ENCODE results near the gene SORCS1. TPM values are rescaled to one million over a fixed set of nuclear protein-coding genes. Genes with fewer than 3 reads are reported as not detected.
"Not testable (repeated sequence)": the region's sequence is repeated elsewhere in the genome, so short reads cannot be mapped to it uniquely, and the experiment has no call there.

Gene SORCS1
- total RNA-seq, 4 donors from 2014 or later: 0.40 to 5.1 (median 2.5) TPM

DNA sequence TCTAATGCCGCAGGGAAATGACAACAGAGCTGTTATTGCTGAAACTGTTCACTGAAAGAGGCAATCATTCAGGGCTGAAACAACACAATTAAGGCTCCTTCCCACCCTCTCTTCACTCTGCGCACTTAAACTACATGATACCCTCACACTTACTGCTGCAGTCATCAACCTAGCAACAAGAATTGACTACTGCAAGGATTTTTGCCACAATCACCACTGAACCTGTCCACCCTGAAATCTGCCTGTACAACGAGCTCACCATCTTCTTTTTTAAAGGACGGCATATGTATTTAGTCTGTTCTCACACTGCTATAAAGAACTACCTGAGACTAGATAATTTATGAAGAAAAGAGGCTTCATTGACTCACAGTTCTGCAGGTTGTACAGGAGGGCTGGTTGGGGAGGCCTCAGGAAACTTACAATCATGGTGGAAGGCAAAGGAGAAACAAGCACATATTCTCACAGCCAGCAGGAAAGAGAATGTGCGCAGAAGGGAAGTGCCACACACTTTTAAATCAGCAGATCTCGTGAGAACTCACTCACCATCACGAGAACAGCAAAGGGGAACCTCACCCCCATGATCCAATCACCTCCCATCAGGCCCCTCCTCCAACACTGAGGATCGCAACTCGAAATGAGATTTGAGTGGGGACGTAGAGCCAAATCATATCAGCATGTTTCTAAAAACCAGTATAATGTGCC lies 131.7 kb downstream of the SORCS1 start:
- intact Hi-C loops (cut with DNase I; ENCODE audit: low total_unique reads): no loop called here
- 68 to 82% methylated on average over 9 to 10 of the region's 10 CpGs for WGBS, 2 donors (ENCODE audit: low coverage in 1 of 2)
- Histone ChIP-seq H3K4me1 (no peaks in the 10 kb centered on the region), H3K27me3 (no peaks in the 10 kb centered on the region), H3K4me3 (no peak overlapping the region), H3K27ac (no peak overlapping the region), H3K36me3 (no peaks in the 10 kb centered on the region), H3K9me3 (no peaks in the 10 kb centered on the region)
- no peak for DNase-seq
- in situ Hi-C loops (cut with MboI; ENCODE audit: low pct_ligation_motif_present in 1 of 4, low pct_unique_long_range_greater_than_20kb in 1 of 4, low sequenced_read_pairs in 3 of 4): no loop called here
- TF ChIP-seq POLR2A (IDR thresholded peaks at IDR 0.05) (no peak), POLR2AphosphoS5 (IDR thresholded peaks at IDR 0.05) (no peak), EP300 (IDR thresholded peaks at IDR 0.05; ENCODE audit: low read depth) (no peak)
- TF ChIP-seq, protein P1, sequence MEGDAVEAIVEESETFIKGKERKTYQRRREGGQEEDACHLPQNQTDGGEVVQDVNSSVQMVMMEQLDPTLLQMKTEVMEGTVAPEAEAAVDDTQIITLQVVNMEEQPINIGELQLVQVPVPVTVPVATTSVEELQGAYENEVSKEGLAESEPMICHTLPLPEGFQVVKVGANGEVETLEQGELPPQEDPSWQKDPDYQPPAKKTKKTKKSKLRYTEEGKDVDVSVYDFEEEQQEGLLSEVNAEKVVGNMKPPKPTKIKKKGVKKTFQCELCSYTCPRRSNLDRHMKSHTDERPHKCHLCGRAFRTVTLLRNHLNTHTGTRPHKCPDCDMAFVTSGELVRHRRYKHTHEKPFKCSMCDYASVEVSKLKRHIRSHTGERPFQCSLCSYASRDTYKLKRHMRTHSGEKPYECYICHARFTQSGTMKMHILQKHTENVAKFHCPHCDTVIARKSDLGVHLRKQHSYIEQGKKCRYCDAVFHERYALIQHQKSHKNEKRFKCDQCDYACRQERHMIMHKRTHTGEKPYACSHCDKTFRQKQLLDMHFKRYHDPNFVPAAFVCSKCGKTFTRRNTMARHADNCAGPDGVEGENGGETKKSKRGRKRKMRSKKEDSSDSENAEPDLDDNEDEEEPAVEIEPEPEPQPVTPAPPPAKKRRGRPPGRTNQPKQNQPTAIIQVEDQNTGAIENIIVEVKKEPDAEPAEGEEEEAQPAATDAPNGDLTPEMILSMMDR (IDR thresholded peaks at IDR 0.05): no peak

DNA sequence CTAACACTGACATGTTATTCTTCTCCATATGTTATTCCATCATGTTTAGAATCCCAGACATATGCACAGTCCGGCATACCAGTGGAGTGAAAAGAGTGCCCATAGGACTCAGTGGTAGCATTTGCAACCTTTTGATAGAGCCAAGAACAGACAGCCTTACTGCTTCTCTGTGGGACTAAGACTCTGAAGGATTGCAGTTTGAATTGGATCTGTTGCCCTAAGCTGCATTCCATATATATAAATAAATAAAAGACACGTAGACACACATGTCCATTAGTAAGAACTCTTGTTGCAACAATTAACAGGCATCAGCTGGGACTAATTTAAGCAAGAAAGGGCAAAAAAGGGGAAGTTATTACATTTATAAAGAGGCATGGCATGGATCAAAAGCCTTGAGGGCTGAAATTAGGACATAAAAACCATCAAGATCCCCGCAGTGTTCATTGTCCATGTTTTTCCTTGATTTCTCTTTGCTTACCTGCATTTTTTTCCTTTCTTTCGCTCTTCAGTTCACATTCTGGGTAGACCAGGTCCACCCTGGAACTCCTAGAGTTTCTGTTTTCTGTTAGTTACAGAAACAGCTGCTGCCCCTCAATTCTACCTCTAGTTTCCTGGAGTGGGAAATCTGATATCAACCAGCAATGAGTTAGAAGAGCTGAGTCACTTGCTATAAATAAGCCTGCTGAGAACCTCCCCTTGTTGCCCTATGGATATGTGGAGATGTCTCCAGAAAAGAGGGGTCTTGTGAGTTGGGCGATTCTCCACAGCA lies 132.4 kb downstream of the SORCS1 start:
- H3K4me3 ChIP-seq: no peak overlapping the region
- no peak for DNase-seq
- no peaks in the 10 kb centered on the region for H3K36me3 ChIP-seq
- no peaks in the 10 kb centered on the region for H3K9me3 ChIP-seq
- TF ChIP-seq POLR2A (IDR thresholded peaks at IDR 0.05): no peak
- TF ChIP-seq EP300 (IDR thresholded peaks at IDR 0.05; ENCODE audit: low read depth): no peak
- TF ChIP-seq POLR2AphosphoS5 (IDR thresholded peaks at IDR 0.05): no peak
- TF ChIP-seq, protein P1 (IDR thresholded peaks at IDR 0.05): no peak
- intact Hi-C loops (cut with DNase I; ENCODE audit: low total_unique reads) (no loop called here), in situ Hi-C loops (cut with MboI; ENCODE audit: low pct_ligation_motif_present in 1 of 4, low pct_unique_long_range_greater_than_20kb in 1 of 4, low sequenced_read_pairs in 3 of 4) (no loop called here)
- H3K27ac ChIP-seq: no peak overlapping the region
- 44 to 61% methylated on average over 3 to 5 of the region's 5 CpGs for WGBS, 2 donors (ENCODE audit: low coverage in 1 of 2)
- no peaks in the 10 kb centered on the region for H3K4me1 ChIP-seq
- H3K27me3 ChIP-seq: no peaks in the 10 kb centered on the region

DNA sequence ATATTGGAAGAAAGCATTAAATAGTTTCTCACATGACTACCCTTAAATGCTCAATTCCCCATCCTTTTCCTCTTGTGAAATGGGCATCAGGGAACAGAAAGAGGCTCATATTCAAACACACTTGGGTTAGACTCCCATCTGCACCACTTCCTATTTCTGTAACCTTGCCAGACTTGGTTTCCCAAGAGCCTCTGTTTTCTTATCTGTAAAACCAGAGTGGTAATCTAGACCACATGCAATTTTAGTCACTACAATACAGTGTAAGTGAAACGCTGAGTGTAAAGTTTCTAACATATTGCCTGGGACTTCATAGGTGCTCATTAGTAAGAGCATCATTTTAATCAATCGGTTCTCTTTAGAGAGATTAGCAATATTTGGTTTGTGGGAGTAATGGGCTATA lies 136.3 kb downstream of the SORCS1 start:
- Histone ChIP-seq H3K36me3 (no peaks in the 10 kb centered on the region), H3K4me1 (no peaks in the 10 kb centered on the region), H3K9me3 (no peaks in the 10 kb centered on the region), H3K27ac (no peak overlapping the region), H3K4me3 (no peak overlapping the region), H3K27me3 (no peaks in the 10 kb centered on the region)
- no peak for DNase-seq
- intact Hi-C loops (cut with DNase I; ENCODE audit: low total_unique reads): no loop called here
- TF ChIP-seq, protein P1 (IDR thresholded peaks at IDR 0.05): no peak
- TF ChIP-seq EP300 (IDR thresholded peaks at IDR 0.05; ENCODE audit: low read depth): no peak
- TF ChIP-seq POLR2A (IDR thresholded peaks at IDR 0.05): no peak
- no peak for TF ChIP-seq POLR2AphosphoS5 (IDR thresholded peaks at IDR 0.05)
- in situ Hi-C loops (cut with MboI; ENCODE audit: low pct_ligation_motif_present in 1 of 4, low pct_unique_long_range_greater_than_20kb in 1 of 4, low sequenced_read_pairs in 3 of 4): no loop called here
- 69 to 74% methylated on average over 2 of the region's 2 CpGs for WGBS, 2 donors (ENCODE audit: low coverage in 1 of 2)

DNA sequence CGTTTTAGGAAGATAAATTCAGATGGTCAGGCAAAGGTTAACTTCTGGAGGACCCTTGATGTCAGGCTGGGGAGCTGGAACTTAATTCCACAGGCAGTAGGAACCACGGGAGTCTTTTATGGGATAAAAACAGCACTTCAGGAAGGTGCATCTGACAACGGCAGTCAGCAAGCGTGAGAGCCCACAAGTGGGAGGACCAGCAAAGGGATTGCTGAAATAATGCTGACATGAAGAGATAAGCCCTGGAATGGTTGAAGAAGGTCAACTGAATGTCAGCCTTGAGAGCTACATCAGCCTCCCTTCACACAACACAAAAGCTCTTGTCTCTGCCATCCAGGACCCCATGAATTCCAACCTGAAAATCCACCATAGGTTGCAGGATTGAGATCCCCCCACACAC lies 138.8 kb downstream of the SORCS1 start:
- Histone ChIP-seq H3K27me3 (no peaks in the 10 kb centered on the region), H3K27ac (no peak overlapping the region), H3K4me3 (no peak overlapping the region), H3K4me1 (no peaks in the 10 kb centered on the region), H3K9me3 (no peaks in the 10 kb centered on the region), H3K36me3 (no peaks in the 10 kb centered on the region)
- in situ Hi-C loops (cut with MboI; ENCODE audit: low pct_ligation_motif_present in 1 of 4, low pct_unique_long_range_greater_than_20kb in 1 of 4, low sequenced_read_pairs in 3 of 4) (no loop called here), intact Hi-C loops (cut with DNase I; ENCODE audit: low total_unique reads) (no loop called here)
- 43 to 54% methylated on average over 4 of the region's 4 CpGs for WGBS, 2 donors (ENCODE audit: low coverage in 1 of 2)
- TF ChIP-seq EP300 (IDR thresholded peaks at IDR 0.05; ENCODE audit: low read depth): no peak
- TF ChIP-seq, protein P1 (IDR thresholded peaks at IDR 0.05): no peak
- TF ChIP-seq POLR2AphosphoS5 (IDR thresholded peaks at IDR 0.05): no peak
- no peak for TF ChIP-seq POLR2A (IDR thresholded peaks at IDR 0.05)
- DNase-seq: no peak

DNA sequence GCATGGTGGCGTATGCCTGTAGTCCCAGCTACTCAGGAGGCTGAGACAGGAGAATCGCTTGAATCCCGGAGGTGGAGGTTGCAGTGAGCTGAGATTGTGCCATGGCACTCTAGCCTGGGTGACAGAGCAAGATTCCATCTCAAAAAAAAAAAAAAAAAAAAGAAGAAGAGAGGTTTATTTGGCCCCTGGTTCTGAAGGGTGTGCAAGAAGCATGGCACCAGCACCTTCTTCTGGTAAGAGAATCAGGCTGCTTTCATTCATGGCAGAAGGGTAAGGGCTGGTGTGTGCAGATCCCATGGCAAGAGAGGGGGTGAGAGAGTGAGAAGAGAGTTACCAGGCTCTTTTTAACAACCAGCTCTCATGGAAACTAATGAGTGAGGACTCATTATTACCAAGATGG lies 140.5 kb downstream of the SORCS1 start:
- DNase-seq; H3K36me3 ChIP-seq; H3K9me3 ChIP-seq; in situ Hi-C loops (cut with MboI; ENCODE audit: low pct_ligation_motif_present in 1 of 4, low pct_unique_long_range_greater_than_20kb in 1 of 4, low sequenced_read_pairs in 3 of 4); H3K4me3 ChIP-seq; H3K27me3 ChIP-seq; H3K27ac ChIP-seq; H3K4me1 ChIP-seq; intact Hi-C loops (cut with DNase I; ENCODE audit: low total_unique reads): not testable (repeated sequence)
- 90 to 100% methylated on average over 1 to 3 of the region's 3 CpGs for WGBS, 2 donors (ENCODE audit: low coverage in 1 of 2)
